ENCODE measurements around the gene ZFYVE1. TPM values are rescaled to one million over a fixed set of nuclear protein-coding genes. Genes with fewer than 3 reads are reported as not detected.

The ZFYVE1 gene
- total and polyA plus RNA-seq, 7 experiments from 2014 or later: 6.1 to 24.8 (median 16.4) TPM

GRCh38 chr14:72998252-72998903, 28.5 kb downstream of the ZFYVE1 start:
- no peaks in the 10 kb centered on the region for H3K9me3 Mint-ChIP-seq

GRCh38 chr14:72996916-72997315, 30.0 kb downstream of the ZFYVE1 start:
- H3K27ac Mint-ChIP-seq: no peak overlapping the region
- H3K27me3 Mint-ChIP-seq: no peaks in the 10 kb centered on the region
- Histone ChIP-seq H3K27me3 (ENCODE audit: control insufficient read depth in 2 of 2, insufficient read depth in 2 of 2, low read length in 2 of 2) (no peaks in the 10 kb centered on the region), H3K4me1 (ENCODE audit: control insufficient read depth in 2 of 2, insufficient read depth in 2 of 2, low read length in 2 of 2) (no peaks in the 10 kb centered on the region), H3K4me3 (ENCODE audit: low read length) (no peak overlapping the region), H3K36me3 (ENCODE audit: control insufficient read depth in 2 of 3, insufficient read depth in 3 of 3, low read length in 3 of 3) (peaks cover 13 to 48% (median 17%) of the 10 kb centered on the region in 3 experiments), H3K27ac (ENCODE audit: low read depth, low read length) (no peak overlapping the region), H3K9me3 (ENCODE audit: control insufficient read depth in 2 of 3, low read length in 3 of 3) (no peaks in the 10 kb centered on the region)
- intact Hi-C loops (cut with micrococcal nuclease): no loop called here
- ChIA-PET POLR2A (interaction anchor here (0.6 to 1.0 kb wide), 3 partner anchors 61 to 469 kb away, joined by 3 read pairs; partner anchors contain the start of gene RBM25), CTCF (interaction anchor here (0.8 kb wide), 1 partner anchor 305 kb away, joined by 3 read pairs; no protein-coding TSS in a partner anchor)
- DNase-seq: no peak
- no peak for ATAC-seq
- peaks cover 16 to 45% (median 31%) of the 10 kb centered on the region in 5 donors for H3K36me3 Mint-ChIP-seq
- H3K4me3 Mint-ChIP-seq: no peak overlapping the region
- H3K4me1 Mint-ChIP-seq: peaks cover 1 to 12% (median 4%) of the 10 kb centered on the region in 7 donors
- H3K9me3 Mint-ChIP-seq: no peaks in the 10 kb centered on the region

More at GRCh38 chr14:72998252-72998903, 28.5 kb downstream of the ZFYVE1 start:
- H3K27me3 Mint-ChIP-seq: no peaks in the 10 kb centered on the region
- H3K36me3 Mint-ChIP-seq: peaks cover 16 to 36% (median 33%) of the 10 kb centered on the region in 5 donors
- intact Hi-C loops (cut with micrococcal nuclease): no loop called here
- ChIA-PET POLR2A (no interaction called here), CTCF (no interaction called here)
- H3K4me1 Mint-ChIP-seq: peaks cover 2 to 12% (median 4%) of the 10 kb centered on the region in 7 donors
- no peaks in the 10 kb centered on the region for H3K4me1 ChIP-seq (ENCODE audit: control insufficient read depth in 2 of 2, insufficient read depth in 2 of 2, low read length in 2 of 2)
- no peak overlapping the region for H3K4me3 ChIP-seq (ENCODE audit: low read length)
- no peak for ATAC-seq
- H3K27ac Mint-ChIP-seq: no peak overlapping the region
- DNase-seq: no peak
- peaks cover 7 to 34% (median 10%) of the 10 kb centered on the region in 3 experiments for H3K36me3 ChIP-seq (ENCODE audit: control insufficient read depth in 2 of 3, insufficient read depth in 3 of 3, low read length in 3 of 3)
- no peaks in the 10 kb centered on the region for H3K27me3 ChIP-seq (ENCODE audit: control insufficient read depth in 2 of 2, insufficient read depth in 2 of 2, low read length in 2 of 2)
- H3K9me3 ChIP-seq (ENCODE audit: control insufficient read depth in 2 of 3, low read length in 3 of 3): no peaks in the 10 kb centered on the region
- no peak overlapping the region for H3K4me3 Mint-ChIP-seq
- H3K27ac ChIP-seq (ENCODE audit: low read depth, low read length): no peak overlapping the region

- POLR2A ChIA-PET: no interaction called here
- no peaks in the 10 kb centered on the region for H3K27me3 Mint-ChIP-seq
Measured at GRCh38 chr14:72990171-72990570, 36.7 kb downstream of the ZFYVE1 start.

GRCh38 chr14:72986857-72987256, 40.0 kb downstream of the ZFYVE1 start:
- Mint-ChIP-seq H3K9me3 (peaks cover 0 to 5% (median 0%) of the 10 kb centered on the region in 11 donors), H3K27me3 (no peaks in the 10 kb centered on the region), H3K4me3 (no peak overlapping the region), H3K27ac (no peak overlapping the region), H3K4me1 (peaks cover 0 to 4% (median 0%) of the 10 kb centered on the region in 7 donors), H3K36me3 (peaks cover 11 to 50% (median 38%) of the 10 kb centered on the region in 5 donors)
- ATAC-seq (no peak), DNase-seq (no peak)
- no peak overlapping the region for H3K4me3 ChIP-seq (ENCODE audit: low read length)
- no peak overlapping the region for H3K27ac ChIP-seq (ENCODE audit: low read depth, low read length)
- H3K4me1 ChIP-seq (ENCODE audit: control insufficient read depth in 2 of 2, insufficient read depth in 2 of 2, low read length in 2 of 2): no peaks in the 10 kb centered on the region
- no peaks in the 10 kb centered on the region for H3K27me3 ChIP-seq (ENCODE audit: control insufficient read depth in 2 of 2, insufficient read depth in 2 of 2, low read length in 2 of 2)
- peaks cover 0 to 52% (median 5%) of the 10 kb centered on the region in 3 experiments for H3K36me3 ChIP-seq (ENCODE audit: control insufficient read depth in 2 of 3, insufficient read depth in 3 of 3, low read length in 3 of 3)
- intact Hi-C loops (cut with micrococcal nuclease): no loop called here
- ChIA-PET CTCF (no interaction called here), POLR2A (no interaction called here)
- H3K9me3 ChIP-seq (ENCODE audit: control insufficient read depth in 2 of 3, low read length in 3 of 3): no peaks in the 10 kb centered on the region

More at GRCh38 chr14:72990171-72990570, 36.7 kb downstream of the ZFYVE1 start:
- Histone ChIP-seq H3K27ac (ENCODE audit: low read depth, low read length) (no peak overlapping the region), H3K36me3 (ENCODE audit: control insufficient read depth in 2 of 3, insufficient read depth in 3 of 3, low read length in 3 of 3) (peaks cover 6 to 47% (median 11%) of the 10 kb centered on the region in 3 experiments), H3K4me3 (ENCODE audit: low read length) (no peak overlapping the region), H3K27me3 (ENCODE audit: control insufficient read depth in 2 of 2, insufficient read depth in 2 of 2, low read length in 2 of 2) (no peaks in the 10 kb centered on the region), H3K4me1 (ENCODE audit: control insufficient read depth in 2 of 2, insufficient read depth in 2 of 2, low read length in 2 of 2) (no peaks in the 10 kb centered on the region), H3K9me3 (ENCODE audit: control insufficient read depth in 2 of 3, low read length in 3 of 3) (no peaks in the 10 kb centered on the region)
- Mint-ChIP-seq H3K36me3 (peaks cover 5 to 43% (median 21%) of the 10 kb centered on the region in 5 donors), H3K4me1 (peaks cover 0 to 4% (median 0%) of the 10 kb centered on the region in 7 donors), H3K9me3 (no peaks in the 10 kb centered on the region), H3K27ac (no peak overlapping the region), H3K4me3 (no peak overlapping the region)
- ATAC-seq: no peak
- intact Hi-C loops (cut with micrococcal nuclease): no loop called here
- DNase-seq: no peak
- CTCF ChIA-PET: interaction anchor here (0.5 kb wide), 1 partner anchor 22 kb away, joined by 3 read pairs; no protein-coding TSS in a partner anchor

GRCh38 chr14:72986214-72986613, 40.7 kb downstream of the ZFYVE1 start:
- ChIA-PET CTCF (no interaction called here), POLR2A (no interaction called here)
- Histone ChIP-seq H3K4me1 (ENCODE audit: control insufficient read depth in 2 of 2, insufficient read depth in 2 of 2, low read length in 2 of 2) (no peaks in the 10 kb centered on the region), H3K27ac (ENCODE audit: low read depth, low read length) (no peak overlapping the region), H3K36me3 (ENCODE audit: control insufficient read depth in 2 of 3, insufficient read depth in 3 of 3, low read length in 3 of 3) (peaks cover 0 to 56% (median 5%) of the 10 kb centered on the region in 3 experiments), H3K4me3 (ENCODE audit: low read length) (no peak overlapping the region), H3K27me3 (ENCODE audit: control insufficient read depth in 2 of 2, insufficient read depth in 2 of 2, low read length in 2 of 2) (no peaks in the 10 kb centered on the region), H3K9me3 (ENCODE audit: control insufficient read depth in 2 of 3, low read length in 3 of 3) (no peaks in the 10 kb centered on the region)
- Mint-ChIP-seq H3K4me3 (no peak overlapping the region), H3K27ac (no peak overlapping the region), H3K36me3 (peaks cover 11 to 50% (median 35%) of the 10 kb centered on the region in 5 donors), H3K4me1 (peaks cover 0 to 4% (median 0%) of the 10 kb centered on the region in 7 donors), H3K9me3 (peaks cover 0 to 5% (median 0%) of the 10 kb centered on the region in 11 donors), H3K27me3 (no peaks in the 10 kb centered on the region)
- DNase-seq: no peak
- intact Hi-C loops (cut with micrococcal nuclease): no loop called here
- ATAC-seq: no peak

- ATAC-seq (no peak), DNase-seq (no peak)
- H3K36me3 ChIP-seq (ENCODE audit: control insufficient read depth in 2 of 3, insufficient read depth in 3 of 3, low read length in 3 of 3): peaks cover 0 to 71% (median 7%) of the 10 kb centered on the region in 3 experiments
- no peaks in the 10 kb centered on the region for H3K27me3 ChIP-seq (ENCODE audit: control insufficient read depth in 2 of 2, insufficient read depth in 2 of 2, low read length in 2 of 2)
- Mint-ChIP-seq H3K27ac (no peak overlapping the region), H3K4me1 (peaks cover 0 to 3% (median 0%) of the 10 kb centered on the region in 7 donors), H3K4me3 (no peak overlapping the region), H3K9me3 (peaks cover 0 to 5% (median 0%) of the 10 kb centered on the region in 11 donors), H3K27me3 (no peaks in the 10 kb centered on the region), H3K36me3 (peaks cover 6 to 59% (median 30%) of the 10 kb centered on the region in 5 donors)
- H3K4me3 ChIP-seq (ENCODE audit: low read length): no peak overlapping the region
- no peaks in the 10 kb centered on the region for H3K9me3 ChIP-seq (ENCODE audit: control insufficient read depth in 2 of 3, low read length in 3 of 3)
- no peaks in the 10 kb centered on the region for H3K4me1 ChIP-seq (ENCODE audit: control insufficient read depth in 2 of 2, insufficient read depth in 2 of 2, low read length in 2 of 2)
- intact Hi-C loops (cut with micrococcal nuclease): no loop called here
- POLR2A ChIA-PET: interaction anchor here (0.7 kb wide), 1 partner anchor 1388 kb away, joined by 3 read pairs; no protein-coding TSS in a partner anchor
- CTCF ChIA-PET: no interaction called here
- H3K27ac ChIP-seq (ENCODE audit: low read depth, low read length): no peak overlapping the region
Measured at GRCh38 chr14:72982146-72982708, 44.7 kb downstream of the ZFYVE1 start.
